DMS53 (cell line): ENCODE data around the gene PACSIN1.

Experiments
- DNase-seq: peaks from one replicate; lab custom pipeline; 2025; lab: John Stamatoyannopoulos, UW

PACSIN1 gene

DNA sequence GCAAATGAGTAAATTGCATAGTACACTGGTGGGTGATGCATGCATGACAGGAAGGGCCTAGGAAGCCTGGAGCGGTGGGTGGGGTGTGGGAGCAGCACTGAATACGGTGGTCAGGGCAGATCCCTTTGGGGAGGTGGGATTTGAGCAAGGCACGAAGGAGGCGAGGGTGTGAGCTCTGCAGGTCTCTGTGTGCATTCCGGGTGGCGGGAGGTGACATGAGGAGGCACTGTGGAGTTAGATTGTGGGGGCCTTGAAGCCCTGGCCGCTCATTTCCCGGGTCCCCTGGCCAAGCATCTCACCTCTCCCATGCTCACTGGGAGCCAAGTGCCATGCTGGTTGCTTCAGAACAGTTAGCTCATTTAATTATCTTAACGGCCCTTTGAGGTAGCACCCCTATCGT lies 96.5 kb downstream of the PACSIN1 start:
- no peak for DNase-seq

DNA sequence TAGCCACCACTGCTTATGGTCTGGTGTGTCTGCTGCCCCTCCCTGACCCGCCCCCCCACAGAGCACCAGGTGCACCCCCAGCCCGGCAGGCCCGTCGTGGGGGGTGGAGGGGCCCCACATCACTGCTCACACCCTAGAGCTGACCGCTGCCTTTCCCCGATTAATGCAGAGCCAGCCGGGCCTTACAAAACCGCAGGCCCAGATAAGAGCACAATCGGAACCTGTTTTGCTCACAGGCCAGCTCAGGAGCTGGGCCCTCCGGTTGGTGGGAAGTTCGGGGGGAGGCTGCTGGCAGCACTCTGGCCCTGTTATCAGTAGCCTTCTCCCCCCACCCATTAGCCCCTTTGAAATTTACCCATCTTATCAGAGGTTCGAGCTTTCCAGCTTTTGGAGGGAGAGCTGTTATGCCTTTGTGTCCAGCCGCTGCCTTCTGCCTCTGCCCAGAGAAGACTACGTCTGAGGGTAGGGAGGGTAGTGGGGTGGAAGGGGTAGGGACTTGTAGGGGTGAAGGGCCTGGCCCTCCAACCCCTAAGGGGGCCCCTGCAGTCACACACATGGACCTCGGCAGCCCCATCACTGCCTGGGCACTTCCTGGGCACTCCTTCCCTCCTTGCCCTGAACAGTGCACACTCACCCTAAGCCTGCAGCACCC lies 97.1 kb downstream of the PACSIN1 start:
- no peak for DNase-seq

DNA sequence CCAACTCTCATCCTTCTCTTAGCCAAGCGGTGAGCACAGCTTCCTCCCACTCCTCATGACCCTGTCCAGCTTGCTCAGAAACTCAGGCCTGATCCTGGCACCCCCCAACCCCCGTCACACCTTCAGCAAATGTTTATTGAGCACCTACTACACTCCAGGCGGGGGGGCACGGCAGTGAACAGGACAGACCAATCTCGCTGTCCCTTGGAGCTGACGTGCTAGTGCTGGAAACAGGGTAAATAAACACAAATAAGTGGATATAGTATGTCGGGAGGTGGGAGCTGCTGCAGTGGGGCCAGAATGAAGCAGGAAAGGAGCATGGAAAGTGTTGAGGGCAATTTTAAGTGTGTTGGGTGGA lies 97.6 kb downstream of the PACSIN1 start:
- no peak for DNase-seq

DNA sequence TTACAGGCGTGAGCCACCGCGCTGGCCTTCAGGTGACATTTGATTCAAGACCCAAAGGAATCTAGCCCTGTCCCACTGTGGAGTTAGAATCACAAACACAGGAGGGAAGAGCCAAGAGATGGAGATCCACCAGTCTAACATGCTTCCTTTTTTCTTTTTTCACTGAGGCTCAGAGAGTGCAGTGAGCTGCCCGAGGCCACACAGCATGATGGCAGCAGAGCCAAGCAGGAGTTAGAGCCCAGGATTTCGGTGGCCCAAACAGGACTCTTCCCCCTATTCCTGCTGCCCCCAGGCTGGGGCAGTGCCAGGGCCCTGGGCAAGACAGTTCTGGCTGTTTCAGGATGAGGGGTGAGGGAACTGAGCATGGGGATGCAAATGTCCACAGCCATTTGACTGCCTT lies 98.3 kb downstream of the PACSIN1 start:
- DNase-seq, result no peak

DNA sequence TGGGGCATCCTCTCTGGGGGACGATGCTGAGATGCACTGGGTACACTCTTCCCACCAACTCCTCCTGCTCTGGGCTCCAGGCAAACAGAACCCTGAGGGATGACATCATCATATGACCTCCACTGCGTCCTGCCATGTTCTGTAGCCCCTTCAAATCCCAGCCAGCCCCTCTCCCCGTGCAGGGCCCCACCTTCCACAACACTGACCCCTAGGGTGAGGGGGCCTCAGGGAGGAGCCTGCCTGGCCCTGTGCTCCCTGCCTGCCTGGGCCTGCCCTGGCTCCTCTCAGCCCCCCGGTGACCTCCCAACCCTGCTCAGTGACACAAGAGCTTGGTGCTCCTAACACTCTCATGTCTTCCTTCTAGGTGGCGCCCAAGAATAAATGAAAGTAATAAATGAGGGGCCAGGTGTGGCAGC lies 99.9 kb downstream of the PACSIN1 start:
- no peak for DNase-seq

DNA sequence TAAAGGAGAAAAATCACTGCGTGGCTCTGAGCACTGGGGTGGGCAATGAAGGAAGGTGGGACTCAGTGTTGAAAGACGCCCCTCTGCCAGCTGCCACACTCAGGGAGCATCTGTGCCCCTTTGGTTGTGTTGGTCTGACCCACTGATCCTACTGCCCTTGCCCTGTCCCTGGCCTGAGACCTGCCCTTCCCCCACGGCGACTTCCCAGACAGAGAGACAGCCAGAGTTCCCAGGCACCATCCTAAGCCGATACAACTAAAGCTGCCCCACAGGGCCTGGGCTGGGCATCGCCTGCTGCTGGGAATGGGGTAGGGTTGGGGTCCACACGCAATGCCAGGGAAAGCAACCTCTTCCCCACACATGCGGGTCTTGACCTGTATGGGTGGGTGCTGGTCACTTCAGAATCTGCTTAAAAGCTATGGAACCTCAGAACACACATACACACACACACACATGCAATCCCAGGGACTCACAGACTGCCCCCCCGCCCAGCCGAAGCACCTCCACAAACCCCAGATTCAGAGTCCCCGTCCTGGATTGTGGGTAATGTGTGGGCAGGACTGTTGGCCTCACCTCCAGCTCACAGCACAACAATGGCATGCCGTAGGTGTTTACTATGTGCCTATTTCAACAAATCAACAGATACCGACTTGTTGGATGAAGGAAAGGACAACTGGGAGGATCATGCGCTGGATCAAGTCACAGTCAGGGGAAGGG lies 101.1 kb downstream of the PACSIN1 start:
- peak; percentile 52 for DNase-seq

DNA sequence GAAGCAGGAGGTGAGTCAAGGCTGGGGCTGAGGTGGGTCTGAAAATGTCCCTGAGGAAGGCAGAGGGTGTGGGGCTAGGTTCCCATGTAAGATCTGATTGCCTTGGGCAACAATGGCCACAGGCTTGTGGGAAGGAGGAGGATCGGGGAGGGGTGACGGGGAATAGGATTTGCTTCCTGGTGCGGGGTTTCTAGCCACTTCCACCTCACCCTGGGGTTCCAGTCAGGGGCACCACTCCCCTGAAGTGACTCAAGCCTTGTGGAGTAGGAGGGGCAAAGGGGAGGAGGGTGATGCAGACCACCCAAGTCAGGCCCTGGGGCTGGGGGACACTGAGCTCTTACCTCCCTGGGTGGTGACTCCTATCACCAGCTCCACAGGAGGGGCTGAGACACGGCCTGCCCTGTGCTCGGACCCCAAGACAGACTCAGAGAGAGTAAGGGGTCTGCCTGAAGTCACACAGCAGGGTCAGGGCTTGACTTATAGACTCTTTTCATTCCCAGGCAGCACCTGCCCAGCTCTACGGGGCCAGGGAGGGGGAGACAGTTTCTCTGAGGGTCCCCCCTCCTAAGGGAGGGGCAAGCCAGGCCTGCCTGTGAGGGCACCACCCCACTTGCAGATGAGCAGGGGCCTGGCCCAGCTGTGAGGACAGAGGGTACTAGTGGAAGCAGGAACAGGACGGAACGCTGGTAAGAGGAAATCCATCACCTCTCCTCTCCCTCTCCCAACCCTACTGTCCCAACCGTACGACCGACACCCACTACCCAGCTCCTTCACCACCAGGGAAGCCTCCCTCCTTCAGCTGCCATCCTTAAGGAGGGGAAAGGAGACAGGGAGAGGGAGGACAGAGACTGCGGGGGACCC lies 102.7 kb downstream of the PACSIN1 start:
- DNase-seq, result no peak

DNA sequence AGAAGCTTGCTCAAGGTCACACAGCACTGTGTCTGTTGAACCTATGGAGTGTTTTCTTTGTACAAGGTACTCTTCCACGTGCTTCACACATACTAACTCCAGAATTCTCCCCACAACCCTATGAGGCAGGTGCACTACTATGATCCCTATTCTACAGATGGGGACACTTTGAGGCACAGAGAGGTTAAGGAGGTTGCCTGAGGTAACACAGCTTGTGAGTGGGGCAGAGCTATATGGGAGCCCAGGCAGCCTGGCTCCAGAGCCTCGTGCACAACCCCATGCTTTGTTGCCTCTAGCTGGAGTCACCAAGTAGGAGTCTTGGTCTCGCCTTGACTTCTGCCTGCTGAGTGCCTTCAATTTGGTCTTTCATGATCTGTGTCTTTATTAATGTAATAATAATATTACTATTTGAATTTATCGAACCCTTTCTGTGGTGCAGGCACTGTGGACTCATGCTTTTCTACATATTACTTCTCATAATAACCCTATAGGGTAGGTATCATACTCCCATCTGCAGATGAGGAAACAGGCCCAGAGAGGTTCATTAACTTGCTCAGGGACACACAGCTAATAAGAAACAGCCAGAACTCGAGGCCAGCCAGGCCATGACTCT lies 103.6 kb downstream of the PACSIN1 start:
- DNase-seq, result peak; percentile 43

DNA sequence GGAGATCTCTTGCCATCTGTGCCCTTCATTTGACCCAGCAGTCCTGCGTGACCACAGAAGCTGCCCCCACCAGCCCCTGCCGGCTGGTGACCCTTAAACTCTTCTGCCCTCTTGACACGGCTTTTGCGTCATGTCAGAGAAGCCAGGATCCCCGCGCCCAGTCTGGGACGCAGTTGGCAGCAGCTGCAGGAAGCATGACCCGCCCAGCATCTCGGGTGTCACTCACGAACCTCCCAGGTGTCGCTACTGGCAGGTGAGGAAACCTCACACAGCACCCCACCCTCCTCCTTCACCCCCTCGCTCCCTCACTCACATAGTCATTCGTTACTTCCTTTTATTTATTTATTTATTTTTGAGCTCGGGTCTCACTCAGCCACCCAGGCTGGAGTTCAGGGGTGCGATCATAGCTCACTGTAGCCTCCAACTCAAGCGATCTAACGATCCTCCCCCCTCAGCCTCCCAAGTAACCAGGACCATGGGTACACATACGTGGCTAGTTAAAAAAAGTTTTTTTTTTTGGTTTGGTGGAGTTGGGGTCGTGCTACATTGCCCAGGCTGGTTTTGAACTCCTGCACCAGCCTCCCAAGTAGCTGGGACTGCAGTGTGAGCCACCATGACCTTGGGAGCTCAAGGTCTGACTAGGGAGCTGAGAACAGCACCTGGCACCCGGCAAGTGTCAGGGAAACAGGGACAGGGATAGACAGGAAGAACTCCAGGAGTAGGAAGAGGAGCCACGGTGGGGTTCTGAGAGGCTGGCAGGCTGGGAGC lies 104.4 kb downstream of the PACSIN1 start:
- peak; percentile 93 for DNase-seq

DNA sequence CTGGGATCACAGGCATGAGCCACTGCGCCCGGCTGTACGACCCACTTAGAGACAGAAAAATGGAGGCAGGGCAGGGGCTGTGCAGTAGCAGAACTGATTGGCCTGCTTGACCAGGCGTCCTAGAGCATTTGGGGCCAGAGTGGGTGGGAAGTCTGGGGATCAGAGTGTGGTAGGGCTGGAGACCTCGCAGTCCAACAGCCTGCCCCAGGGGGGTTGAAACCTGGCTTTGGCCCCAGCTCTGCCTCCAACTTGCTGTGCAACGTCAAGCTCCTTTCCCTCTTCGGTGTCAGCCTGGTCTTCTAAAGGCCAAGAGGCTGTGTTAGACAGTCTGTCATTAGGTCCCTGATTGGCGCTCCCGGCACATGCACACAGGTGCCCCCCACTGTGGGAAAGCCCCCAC lies 105.5 kb downstream of the PACSIN1 start:
- DNase-seq, result no peak

DNA sequence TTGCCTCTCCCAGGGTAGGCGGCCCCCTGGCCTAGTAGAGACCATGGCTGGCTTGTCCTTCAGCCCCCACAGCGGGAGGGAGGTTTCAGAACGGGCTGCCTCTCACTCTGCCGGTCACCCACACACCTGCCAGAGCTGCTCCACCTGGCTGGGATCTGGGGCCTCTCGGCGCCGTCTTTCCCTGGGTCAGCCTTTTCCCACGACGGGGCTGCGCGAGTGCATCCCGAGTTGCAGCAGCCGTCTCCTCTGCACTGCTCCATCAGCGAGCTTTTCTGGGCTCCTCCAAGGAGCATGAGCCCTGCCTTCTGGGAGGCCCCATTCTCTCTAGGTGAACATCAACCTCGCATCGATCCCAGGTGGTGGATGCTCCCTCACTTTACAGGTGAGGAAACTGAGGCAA lies 106.1 kb downstream of the PACSIN1 start:
- no peak for DNase-seq

DNA sequence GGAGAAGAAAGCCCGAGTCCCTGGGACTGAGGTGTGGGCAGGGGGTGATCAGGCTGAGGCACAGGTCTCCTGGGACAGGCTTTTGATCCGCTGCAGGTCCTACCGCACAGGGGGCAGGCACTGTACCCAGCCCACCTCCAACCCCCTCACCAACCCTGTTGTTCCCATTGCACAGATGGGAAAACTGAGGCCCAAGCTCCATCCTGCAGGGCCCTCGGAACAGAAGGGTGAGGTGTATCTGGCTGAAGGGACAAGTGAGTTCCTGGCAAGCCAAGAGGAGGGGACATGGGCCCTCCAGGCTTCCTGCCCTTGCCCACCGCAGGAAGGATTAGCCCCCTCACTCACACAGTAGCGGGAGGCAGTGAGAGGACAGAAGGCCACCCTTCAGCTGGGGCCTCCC lies 106.7 kb downstream of the PACSIN1 start:
- DNase-seq, result no peak

DNA sequence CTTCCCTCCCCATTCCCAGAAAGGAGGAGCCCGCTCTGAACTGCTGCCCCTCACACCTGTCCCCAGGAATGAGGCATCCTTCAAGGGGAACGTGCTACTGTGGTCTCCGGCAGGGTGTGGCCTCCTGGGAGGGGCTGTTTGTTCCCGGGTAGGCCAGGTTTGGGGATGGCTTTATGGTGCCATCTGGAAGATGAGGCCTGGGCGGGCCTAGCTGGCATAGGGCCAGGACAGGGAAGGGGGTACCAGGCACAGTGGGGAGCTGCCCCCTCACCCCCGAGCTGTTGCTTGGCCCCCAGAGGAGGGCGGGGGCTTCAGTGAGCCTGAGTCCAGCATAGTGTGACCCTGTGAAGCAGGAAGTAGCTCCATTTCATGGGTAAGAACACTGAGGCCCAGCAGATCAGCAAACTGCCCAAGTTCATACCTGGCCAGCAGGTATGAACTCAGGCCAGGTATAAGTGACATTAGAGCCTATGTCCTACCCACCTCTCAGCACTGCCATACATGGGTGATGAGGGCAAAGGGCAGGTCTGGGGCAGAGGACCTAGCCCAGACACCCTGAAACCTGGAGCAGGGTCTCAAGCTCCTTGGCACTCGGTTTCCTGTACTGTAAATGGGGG lies 107.8 kb downstream of the PACSIN1 start:
- DNase-seq, result no peak

DNA sequence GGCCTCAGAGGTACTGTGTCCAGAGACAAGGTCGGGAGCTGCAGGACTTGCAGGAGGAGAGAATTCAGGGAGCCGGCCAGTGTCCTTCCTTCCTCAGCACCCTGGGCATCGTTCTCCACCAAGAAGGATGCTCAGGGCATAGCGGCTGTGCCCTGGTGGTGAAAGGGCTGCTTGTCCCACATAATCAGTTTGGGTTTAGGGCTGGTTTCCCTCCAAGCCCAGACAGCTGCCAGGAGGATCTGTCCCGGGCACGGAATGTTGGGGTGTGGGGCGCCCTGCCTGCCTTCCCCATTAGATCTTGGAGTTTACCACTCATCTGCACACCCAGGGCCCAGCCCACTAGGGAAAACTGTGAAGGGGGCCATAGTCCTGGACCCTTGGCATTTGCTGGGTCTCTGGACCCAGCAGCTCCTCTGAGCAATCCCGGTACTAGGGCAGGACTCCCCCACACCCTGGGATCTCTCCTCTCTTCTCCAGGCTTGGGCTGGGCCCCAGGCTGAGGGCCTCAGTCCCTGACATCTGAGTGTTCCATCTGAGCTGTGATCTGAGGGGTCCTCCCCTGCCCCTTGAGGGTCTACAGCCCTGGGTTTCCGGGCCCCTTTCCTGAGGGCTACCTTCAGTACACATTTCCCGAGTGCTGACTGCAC lies 108.9 kb downstream of the PACSIN1 start:
- DNase-seq, result peak; percentile 26

DNA sequence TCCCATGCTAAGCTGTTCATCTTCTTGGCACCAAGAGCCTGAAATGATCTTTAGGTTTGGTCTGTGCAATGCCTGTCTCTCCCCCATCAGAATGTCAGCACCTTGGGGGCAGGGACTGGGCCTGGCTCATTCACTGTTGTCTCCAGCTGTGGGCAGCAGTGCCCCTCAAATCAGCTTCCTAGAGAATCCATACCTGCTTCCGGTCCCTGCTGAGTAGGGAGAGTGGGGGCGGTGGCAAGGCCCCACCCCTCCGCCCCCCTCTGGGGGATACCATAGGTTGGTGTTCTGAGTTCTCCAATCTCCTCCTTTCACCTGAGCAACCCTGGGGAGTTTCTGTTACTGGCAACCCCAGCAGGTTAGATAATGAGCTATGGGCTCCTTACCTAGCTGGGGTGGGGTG lies 109.5 kb downstream of the PACSIN1 start:
- peak; percentile 31 for DNase-seq

DNA sequence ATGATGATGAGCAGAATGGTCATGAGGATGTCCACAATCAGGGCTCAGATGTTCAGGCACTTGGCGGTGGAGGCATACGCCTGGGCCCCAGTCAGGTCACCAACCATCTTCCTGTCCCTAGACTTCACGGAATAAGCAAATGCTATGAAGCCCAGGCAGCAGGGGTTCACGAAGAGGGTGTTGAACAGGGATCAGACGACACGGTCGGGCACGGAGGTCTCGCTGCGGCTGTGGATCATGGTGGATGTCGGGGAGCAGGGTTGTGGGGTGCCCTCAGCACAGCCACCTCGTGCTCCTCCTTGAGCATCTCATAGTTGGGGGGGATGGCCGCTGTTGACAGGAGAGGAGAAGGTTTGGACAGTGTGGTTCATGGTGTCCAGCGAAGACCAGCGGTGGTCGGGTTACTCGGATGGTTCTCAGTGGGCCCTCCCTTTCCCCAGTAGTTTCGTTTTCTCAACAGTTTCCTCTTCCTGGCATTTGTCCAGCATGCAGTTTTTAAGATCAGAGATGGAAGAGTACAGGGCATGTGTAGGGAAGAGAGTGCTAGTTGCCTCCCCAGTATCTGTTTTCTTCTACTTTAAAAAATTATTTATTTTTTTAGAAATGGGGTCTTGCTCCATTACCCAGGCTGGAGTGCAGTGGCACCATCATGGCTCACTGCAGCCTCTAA lies 110.5 kb downstream of the PACSIN1 start:
- no peak for DNase-seq

DNA sequence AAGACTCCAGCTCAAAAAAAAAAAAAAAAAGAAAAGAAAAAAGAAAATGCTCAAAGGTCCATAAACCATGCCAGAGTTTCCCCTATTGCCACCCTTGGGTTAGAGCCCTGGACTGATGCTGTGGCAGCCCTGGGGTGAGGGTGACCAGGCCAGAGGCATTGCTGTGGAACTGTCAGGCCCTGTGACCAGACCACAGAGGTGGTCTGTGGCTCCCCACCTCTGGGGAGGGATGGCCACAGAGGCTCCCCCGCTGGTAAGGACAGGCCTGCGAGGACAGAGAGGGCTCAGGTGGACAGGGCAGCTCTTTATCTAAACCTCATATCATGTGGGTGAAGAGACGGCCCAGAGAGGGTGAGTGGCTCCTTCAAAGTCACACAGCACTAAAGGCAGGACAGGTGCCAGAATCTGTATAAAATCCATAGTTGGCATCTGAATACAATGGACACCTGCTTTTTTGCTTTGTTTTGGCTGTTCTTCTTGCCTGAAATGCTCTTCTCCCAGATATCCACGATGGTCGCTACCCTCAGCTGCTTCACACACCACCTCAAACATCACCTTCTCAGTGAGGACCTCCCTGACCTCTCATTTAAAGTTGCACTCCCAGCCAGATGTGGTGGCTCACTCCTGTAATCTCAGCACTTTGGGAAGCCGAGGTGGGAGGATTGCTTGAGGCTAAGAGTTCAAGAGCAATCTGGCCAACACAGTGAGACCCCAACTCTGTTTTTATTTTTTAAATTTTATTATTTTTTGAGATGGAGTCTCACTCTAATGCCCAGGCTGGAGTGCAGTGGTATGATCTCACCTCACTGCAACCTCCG lies 112.8 kb downstream of the PACSIN1 start:
- no peak for DNase-seq

DNA sequence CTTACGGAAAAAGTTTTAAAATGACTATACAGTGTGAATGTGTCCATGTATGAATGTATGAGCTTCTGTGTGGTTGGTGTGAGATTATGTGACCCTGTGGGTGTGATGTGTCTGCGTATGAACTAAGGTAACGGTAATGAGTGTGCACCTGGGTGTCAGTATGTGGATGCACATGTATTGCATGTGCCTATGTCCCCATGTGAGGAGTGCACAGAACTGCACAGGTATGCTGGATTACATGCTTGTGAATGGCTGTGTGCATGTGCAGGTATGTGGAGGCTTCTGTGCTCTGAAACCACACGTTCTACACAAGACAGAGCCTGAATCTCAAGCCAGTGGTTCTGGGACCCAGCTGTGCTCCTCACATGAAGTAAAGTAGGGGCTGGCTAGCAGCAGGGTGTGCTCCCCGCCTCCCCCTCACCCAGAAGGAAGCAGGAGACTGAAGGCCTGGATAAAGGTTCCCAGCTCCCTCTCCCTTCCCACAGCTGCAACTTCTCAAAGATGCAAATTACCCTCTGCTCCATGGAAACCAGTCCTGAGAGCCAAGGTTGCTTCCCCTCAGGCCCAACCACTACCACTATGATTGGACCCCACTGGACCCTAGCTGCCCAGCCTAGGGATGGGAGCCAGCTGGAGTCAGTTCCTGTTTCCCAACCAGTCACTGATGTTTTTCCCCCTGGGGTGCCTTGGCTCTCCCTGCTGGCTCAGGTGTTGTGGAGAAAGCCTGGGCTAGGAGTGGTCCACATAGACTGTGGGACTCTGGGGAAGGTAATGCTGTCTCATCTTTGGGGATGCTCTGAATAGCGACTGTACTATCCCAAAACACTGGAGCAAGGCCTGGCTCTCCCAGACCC lies 115.1 kb downstream of the PACSIN1 start:
- DNase-seq, result no peak

DNA sequence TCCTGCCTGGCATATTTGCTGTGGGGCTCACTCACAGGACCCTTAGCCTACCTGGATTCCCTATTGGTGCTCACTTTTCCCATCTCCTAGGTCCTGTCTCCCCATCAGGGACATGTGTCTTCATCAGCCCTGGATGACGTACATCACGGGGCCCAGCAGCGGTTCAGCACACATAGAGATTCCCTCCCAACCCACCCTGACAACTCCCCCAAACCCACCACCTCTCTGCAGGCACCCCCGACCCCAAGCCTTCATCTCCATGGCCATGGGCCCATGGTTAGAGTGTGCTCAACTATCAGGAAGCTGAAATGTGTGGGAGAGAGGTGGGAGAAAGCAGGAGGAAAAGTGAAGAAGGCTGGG lies 115.7 kb downstream of the PACSIN1 start:
- DNase-seq, result no peak
